LNCAP (cell line): Measurements from ENCODE around the gene GFOD2.

ENCODE experiments used
- TF ChIP-seq, protein P1 (sequence below): fragments of 450-650 bp; IDR thresholded peaks from 2 replicates; pipeline ENCODE4 v1.5.1; 2017; ENCODE audit warnings: mild to moderate bottlenecking

Gene GFOD2

DNA sequence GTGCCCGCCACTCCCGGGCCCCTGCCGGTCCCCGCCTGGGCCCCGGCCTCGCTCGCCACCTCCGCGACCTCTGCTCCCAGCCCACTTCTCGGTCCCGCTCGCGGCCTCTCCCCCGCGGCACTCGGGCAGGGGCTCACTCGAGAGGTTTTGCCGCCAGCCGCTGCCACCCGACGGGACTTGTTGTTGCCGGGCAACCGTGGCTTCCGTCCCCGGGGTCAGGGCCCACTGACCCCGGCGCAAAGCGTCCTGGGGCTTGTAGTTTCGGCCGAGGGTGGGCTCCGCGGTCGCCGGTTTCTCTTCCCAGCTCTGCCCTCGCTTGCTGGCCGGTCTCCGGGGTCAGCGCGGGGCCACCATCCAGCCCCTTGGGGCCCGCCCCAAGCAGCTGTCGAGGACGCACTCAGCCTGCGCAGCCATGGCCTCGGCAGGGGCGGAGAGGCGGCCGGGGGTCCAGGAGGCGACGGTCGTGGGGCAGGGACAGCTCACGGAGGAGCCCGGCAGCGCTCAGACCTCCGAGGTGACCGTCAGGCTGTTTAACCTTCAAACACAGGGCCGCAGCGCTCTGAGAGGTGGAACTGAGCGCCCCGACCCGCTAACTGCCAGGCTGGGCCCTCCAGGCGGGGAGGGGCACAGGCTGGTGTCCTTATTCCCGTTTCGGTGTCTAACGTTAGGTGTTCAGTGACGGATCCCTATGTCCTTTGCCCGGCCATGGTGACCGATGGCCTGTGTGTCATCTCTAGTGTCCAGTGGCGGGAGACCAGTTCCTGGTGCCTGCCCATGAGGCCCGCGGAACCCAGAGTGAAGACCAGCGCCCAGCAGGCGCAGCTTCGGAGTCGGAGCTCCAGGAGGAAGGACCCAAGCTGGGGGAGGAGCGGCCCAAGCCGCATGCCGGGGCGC is 52.3 kb downstream of the GFOD2 start, which contains the start of the genes C16orf86 and ENKD1:
Gene C16orf86, plus strand, starts transcription at position 256 of the 894 bp plus-strand sequence. Its CDS starts 157 bp downstream, at position 413.
Gene ENKD1, minus strand, starts transcription at position 192 of the 894 bp plus-strand sequence. CDS start 308 bp downstream, outside the sequence.
- TF ChIP-seq, protein P1, sequence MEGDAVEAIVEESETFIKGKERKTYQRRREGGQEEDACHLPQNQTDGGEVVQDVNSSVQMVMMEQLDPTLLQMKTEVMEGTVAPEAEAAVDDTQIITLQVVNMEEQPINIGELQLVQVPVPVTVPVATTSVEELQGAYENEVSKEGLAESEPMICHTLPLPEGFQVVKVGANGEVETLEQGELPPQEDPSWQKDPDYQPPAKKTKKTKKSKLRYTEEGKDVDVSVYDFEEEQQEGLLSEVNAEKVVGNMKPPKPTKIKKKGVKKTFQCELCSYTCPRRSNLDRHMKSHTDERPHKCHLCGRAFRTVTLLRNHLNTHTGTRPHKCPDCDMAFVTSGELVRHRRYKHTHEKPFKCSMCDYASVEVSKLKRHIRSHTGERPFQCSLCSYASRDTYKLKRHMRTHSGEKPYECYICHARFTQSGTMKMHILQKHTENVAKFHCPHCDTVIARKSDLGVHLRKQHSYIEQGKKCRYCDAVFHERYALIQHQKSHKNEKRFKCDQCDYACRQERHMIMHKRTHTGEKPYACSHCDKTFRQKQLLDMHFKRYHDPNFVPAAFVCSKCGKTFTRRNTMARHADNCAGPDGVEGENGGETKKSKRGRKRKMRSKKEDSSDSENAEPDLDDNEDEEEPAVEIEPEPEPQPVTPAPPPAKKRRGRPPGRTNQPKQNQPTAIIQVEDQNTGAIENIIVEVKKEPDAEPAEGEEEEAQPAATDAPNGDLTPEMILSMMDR = no peak

DNA sequence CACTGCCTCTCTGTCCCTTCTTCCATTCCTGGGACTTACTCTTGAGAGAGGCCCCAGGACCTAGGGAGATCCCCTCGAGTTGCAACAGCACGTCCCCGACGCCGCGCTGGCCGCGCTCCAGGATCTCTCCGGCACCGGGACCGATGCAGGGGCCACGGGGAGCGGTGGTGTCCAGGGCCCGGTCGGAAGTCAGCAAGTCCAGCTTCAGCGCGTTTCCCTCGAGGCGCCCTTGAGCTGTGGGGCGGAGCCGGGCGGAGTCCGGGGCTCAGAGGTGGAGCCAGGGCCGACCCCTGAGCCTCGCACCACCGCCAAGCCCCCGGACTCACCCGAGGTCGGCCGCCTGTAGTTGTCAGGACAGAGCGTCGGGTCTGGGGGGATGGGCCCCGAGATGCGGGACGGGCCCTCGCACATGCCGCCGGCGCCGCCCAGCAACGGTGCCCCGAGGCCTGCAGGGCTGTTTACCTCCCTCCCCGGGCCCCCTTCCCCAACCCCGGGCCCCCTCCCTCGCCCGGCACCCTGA is 53.0 kb downstream of the GFOD2 start:
- TF ChIP-seq, protein P1 = no peak

DNA sequence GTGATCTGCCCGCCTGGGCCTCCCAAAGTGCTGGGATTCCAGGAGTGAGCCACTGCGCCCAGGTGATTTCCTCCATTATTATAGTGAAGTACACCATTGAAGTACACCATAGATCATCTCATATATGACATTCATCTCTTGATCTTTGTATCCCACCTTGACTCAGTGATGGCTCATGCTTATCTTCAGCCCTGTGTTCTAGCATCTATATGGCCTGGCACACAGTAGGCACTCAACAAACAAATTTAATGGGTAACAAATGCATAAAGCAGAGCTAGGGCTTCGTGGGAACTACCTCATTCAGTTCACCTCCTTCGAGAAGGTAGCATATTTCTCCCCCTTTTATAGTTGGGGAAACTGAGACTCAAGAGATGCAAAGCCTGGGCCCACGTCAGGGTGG is 53.5 kb downstream of the GFOD2 start:
- TF ChIP-seq, protein P1 = no peak

DNA sequence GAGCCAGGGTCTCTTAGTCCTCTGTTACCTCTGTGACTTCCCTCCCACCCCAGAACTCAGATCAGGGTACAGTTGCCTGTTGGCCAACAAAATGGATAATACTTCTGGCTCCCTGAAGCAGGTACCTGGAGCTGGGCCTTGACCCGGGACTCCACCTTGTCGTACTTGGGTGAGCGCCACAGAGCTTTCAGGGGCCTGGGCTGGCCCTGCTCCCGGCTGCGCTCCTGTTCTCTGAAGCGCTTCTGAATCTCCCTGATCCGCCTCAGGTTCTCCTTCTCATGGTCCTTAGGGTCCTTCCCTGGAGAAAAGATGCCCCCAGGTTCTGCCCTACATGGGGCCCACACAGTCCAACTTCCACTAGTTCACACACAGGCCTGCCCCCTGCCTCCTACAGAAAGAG is 54.2 kb downstream of the GFOD2 start:
- TF ChIP-seq, protein P1 = no peak

DNA sequence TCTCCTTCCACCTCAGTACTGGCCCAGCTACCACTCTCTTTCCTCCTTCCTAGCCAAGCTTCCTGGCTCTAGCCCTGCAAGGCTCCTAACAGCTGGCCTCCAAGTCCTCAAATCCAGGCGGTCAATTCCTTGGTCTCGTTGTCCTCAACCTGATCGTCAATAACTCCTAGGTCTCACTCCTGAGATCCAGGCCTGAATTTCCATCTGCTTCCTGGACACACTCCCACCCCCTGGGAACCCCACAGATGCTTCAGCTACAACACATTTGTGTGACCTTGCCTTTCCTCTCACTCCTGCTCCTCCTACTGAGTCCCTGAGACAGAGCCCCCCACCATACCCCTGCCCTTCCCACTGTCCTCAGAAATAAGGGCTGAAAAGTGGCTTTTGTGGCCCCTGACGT is 54.9 kb downstream of the GFOD2 start:
- TF ChIP-seq, protein P1 = no peak

DNA sequence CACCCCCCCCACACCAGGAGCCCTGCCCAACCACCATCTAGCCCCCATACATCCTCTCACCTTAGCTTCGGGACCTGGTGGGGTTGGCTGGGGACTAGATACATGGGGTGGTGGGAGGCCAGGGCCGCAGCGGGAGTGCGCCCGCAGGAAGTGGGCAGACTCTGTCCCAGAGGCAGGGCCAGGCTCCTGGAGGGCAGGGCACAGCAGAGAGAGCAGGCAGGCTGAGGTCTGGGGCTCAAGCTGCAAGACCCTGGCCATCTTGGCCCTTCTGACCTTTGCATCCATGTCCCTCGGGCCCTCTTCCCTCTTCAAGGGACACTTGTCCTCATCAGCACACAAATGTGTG is 55.3 kb downstream of the GFOD2 start:
- TF ChIP-seq, protein P1 = no peak

DNA sequence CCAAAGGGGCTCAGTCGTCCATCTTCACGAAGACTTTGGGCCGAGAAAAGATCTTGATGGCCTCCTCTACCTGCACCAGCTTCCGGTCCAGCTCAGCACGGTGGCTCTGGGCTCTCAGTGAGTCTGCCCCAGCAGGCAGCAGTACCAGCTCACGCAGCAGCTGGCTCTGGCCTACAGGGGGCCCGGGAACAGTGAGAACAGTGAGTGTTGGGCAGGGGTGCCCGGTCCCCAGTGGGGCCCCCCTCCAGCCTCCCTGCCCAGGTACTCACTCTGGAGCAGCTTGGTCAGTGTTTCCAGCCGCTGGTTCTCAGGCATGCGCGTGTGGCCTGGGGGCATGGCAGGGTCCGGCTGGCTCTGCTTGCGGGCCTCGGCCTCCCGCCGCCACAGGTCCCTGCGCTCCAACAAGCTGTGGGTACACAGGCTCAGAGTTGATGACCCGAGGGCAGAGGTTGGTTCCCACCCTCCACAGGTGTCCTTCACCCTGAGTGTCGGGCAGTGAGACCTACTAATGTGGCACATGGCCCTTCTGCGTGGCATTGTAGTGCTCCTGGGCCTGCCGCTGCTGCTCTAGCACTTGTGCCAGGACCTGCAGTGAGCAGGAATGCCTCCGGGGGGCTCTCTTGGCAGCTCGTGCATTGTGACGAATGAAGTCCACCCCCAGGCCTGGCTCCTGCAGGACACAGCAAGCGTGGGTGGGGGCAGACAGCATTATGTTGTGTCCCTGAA is 55.8 kb downstream of the GFOD2 start:
- TF ChIP-seq, protein P1 = 0 out of 2 replicates have a peak, but pooled peaks have one; percentile 9
